ENCODE data around the gene SYT11. TPM values are rescaled to one million over a fixed set of nuclear protein-coding genes. Genes with fewer than 3 reads are reported as not detected.

The SYT11 gene
- total RNA-seq, 2 experiments from 2014 or later: 30.7 to 31.6 TPM

DNA sequence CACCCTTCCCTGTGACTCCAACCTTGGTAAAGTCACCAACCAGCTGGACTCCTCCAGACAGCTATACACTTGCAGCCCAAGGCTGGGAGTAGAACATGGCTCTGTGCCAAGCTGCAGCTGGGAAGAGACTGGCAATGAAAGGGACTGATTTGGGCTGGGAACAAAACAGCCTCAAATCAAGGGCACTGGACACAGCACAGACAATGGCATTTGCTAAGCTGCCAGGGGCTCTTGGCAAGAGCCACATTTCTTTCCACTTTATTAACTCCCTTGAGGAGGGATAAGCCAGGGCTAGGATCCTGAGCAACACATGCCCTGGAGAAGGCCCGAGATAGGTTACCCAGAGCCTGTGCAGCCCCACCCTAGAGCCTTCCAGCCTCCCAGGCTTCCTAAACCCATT, 12.0 kb downstream of the SYT11 start:
- ChIA-PET POLR2A (no interaction called here), CTCF (no interaction called here)
- Mint-ChIP-seq H3K4me3 (no peak overlapping the region), H3K36me3 (ENCODE audit: low read depth) (peaks cover 26% of the 10 kb centered on the region), H3K27ac (no peak overlapping the region), H3K9me3 (no peaks in the 10 kb centered on the region), H3K4me1 (peaks cover 3% of the 10 kb centered on the region), H3K27me3 (no peaks in the 10 kb centered on the region)
- no peak for DNase-seq

GRCh38 chr1:155872527-155872926, 13.2 kb downstream of the SYT11 start:
- Mint-ChIP-seq H3K4me3 (no peak overlapping the region), H3K4me1 (peaks cover 3% of the 10 kb centered on the region), H3K27me3 (no peaks in the 10 kb centered on the region), H3K36me3 (ENCODE audit: low read depth) (peaks cover 26% of the 10 kb centered on the region), H3K27ac (no peak overlapping the region), H3K9me3 (no peaks in the 10 kb centered on the region)
- ChIA-PET CTCF (interaction anchor here (1.1 kb wide), 1 partner anchor 143 kb away, joined by 3 read pairs; no protein-coding TSS in a partner anchor), POLR2A (interaction anchor here (1.7 kb wide), 1 partner anchor 12 kb away, joined by 5 read pairs; the partner anchor contains the start of gene SYT11)
- DNase-seq: no peak

GRCh38 chr1:155873860-155874259, 14.5 kb downstream of the SYT11 start:
- no peak for DNase-seq
- ChIA-PET CTCF (interaction anchor here (0.9 kb wide), 1 partner anchor 9 kb away, joined by 4 read pairs; no protein-coding TSS in a partner anchor), POLR2A (interaction anchor here (1.1 kb wide), 1 partner anchor 15 kb away, joined by 4 read pairs; the partner anchor contains the start of gene SYT11)
- H3K27ac Mint-ChIP-seq: no peak overlapping the region
- no peaks in the 10 kb centered on the region for H3K4me1 Mint-ChIP-seq
- no peaks in the 10 kb centered on the region for H3K9me3 Mint-ChIP-seq
- peaks cover 20% of the 10 kb centered on the region for H3K36me3 Mint-ChIP-seq (ENCODE audit: low read depth)
- no peak overlapping the region for H3K4me3 Mint-ChIP-seq
- H3K27me3 Mint-ChIP-seq: no peaks in the 10 kb centered on the region

DNA sequence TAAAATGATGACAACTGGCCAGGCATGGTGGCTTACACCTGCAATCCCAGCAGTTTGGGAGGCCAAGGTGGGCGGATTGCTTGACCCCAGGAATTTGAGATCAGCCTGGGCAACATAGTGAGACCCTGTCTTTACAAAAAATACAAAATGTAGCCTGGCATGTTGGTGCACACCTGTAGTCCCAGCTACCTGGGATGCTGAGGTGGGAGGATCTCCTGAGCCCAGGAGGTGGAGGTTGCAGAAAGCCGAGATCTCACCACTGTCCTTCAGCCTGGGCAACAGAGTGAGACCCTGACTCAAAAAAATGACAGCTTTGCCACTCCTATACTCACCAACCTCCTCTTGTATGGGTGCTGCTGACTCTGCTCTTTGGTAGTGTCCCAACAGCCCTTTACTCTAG, 18.6 kb downstream of the SYT11 start:
- Mint-ChIP-seq H3K9me3 (no peaks in the 10 kb centered on the region), H3K4me3 (no peak overlapping the region), H3K4me1 (no peaks in the 10 kb centered on the region), H3K36me3 (ENCODE audit: low read depth) (peaks cover 21% of the 10 kb centered on the region), H3K27me3 (no peaks in the 10 kb centered on the region), H3K27ac (no peak overlapping the region)
- DNase-seq: no peak
- POLR2A ChIA-PET: no interaction called here
- CTCF ChIA-PET: no interaction called here

DNA sequence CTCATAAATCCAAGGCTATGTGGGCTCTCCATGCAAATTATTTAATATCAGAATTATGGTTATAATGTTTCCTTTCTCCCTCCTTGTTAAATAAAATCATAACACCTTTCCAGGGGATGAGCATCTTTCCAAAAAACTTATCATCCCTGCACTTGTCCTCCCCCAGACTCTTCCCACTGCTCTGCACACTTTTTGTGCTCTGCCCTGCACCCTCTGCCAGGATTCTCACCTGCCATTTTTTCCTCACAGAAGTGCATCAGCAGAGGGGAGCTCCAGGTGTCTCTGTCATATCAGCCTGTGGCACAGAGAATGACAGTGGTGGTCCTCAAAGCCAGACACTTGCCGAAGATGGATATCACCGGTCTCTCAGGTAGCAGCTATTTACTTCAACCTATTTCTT, 20.9 kb downstream of the SYT11 start:
- CTCF ChIA-PET: no interaction called here
- H3K36me3 Mint-ChIP-seq (ENCODE audit: low read depth): peaks cover 25% of the 10 kb centered on the region

GRCh38 chr1:155880950-155881349, 21.6 kb downstream of the SYT11 start:
- H3K27ac Mint-ChIP-seq: no peak overlapping the region
- CTCF ChIA-PET: no interaction called here
- DNase-seq: no peak
- POLR2A ChIA-PET: no interaction called here
- no peaks in the 10 kb centered on the region for H3K9me3 Mint-ChIP-seq
- H3K36me3 Mint-ChIP-seq (ENCODE audit: low read depth): peaks cover 22% of the 10 kb centered on the region
- H3K4me1 Mint-ChIP-seq: no peaks in the 10 kb centered on the region
- no peak overlapping the region for H3K4me3 Mint-ChIP-seq
- no peaks in the 10 kb centered on the region for H3K27me3 Mint-ChIP-seq

More for the DNA sequence above, 20.9 kb downstream of the SYT11 start:
- no peaks in the 10 kb centered on the region for H3K9me3 Mint-ChIP-seq
- no peak overlapping the region for H3K4me3 Mint-ChIP-seq
- no peak for DNase-seq
- H3K27ac Mint-ChIP-seq: no peak overlapping the region
- POLR2A ChIA-PET: no interaction called here
- no peaks in the 10 kb centered on the region for H3K4me1 Mint-ChIP-seq
- no peaks in the 10 kb centered on the region for H3K27me3 Mint-ChIP-seq

- Mint-ChIP-seq H3K27me3 (no peaks in the 10 kb centered on the region), H3K4me1 (no peaks in the 10 kb centered on the region), H3K9me3 (no peaks in the 10 kb centered on the region), H3K4me3 (no peak overlapping the region), H3K36me3 (ENCODE audit: low read depth) (peaks cover 26% of the 10 kb centered on the region), H3K27ac (no peak overlapping the region)
- no peak for DNase-seq
- CTCF ChIA-PET: interaction anchor here (0.7 to 1.1 kb wide), 3 partner anchors 9 to 220 kb away, joined by 3 to 4 read pairs (median 3); no protein-coding TSS in a partner anchor
- POLR2A ChIA-PET: interaction anchor here (1.5 to 2.0 kb wide), 3 partner anchors 11 to 22 kb away, joined by 3 to 11 read pairs (median 5); partner anchors contain the start of gene SYT11
These were observed 22.9 kb downstream of the SYT11 start for GRCh38 chr1:155882235-155882634.

DNA sequence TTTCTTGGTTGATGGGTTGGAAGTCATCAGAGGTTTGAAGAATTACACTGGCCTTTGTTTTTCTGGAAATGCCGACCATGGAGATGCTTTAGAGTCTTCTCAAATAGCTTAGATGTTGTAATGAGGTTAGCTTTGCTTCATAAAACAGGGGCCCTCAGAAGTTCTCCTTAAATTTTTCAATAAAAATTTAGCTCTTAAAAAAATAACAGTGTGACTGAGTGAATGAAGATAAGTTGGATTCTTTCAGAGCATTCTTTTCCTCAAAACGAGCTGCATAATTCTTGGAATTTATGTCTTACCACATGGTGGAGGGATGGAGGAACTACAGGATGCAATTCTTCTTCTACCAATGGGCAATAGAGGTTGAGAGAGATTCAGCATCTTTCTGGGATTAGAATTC, 23.4 kb downstream of the SYT11 start:
- Mint-ChIP-seq H3K36me3 (ENCODE audit: low read depth) (peaks cover 26% of the 10 kb centered on the region), H3K9me3 (no peaks in the 10 kb centered on the region), H3K27ac (no peak overlapping the region), H3K4me1 (no peaks in the 10 kb centered on the region), H3K4me3 (no peak overlapping the region), H3K27me3 (no peaks in the 10 kb centered on the region)
- ChIA-PET POLR2A (interaction anchor here (1.0 to 2.0 kb wide), 4 partner anchors 10 to 48 kb away, joined by 3 to 11 read pairs (median 4); partner anchors contain the start of gene SYT11), CTCF (interaction anchor here (0.7 to 1.1 kb wide), 3 partner anchors 9 to 219 kb away, joined by 3 to 4 read pairs (median 3); no protein-coding TSS in a partner anchor)
- DNase-seq: no peak

DNA sequence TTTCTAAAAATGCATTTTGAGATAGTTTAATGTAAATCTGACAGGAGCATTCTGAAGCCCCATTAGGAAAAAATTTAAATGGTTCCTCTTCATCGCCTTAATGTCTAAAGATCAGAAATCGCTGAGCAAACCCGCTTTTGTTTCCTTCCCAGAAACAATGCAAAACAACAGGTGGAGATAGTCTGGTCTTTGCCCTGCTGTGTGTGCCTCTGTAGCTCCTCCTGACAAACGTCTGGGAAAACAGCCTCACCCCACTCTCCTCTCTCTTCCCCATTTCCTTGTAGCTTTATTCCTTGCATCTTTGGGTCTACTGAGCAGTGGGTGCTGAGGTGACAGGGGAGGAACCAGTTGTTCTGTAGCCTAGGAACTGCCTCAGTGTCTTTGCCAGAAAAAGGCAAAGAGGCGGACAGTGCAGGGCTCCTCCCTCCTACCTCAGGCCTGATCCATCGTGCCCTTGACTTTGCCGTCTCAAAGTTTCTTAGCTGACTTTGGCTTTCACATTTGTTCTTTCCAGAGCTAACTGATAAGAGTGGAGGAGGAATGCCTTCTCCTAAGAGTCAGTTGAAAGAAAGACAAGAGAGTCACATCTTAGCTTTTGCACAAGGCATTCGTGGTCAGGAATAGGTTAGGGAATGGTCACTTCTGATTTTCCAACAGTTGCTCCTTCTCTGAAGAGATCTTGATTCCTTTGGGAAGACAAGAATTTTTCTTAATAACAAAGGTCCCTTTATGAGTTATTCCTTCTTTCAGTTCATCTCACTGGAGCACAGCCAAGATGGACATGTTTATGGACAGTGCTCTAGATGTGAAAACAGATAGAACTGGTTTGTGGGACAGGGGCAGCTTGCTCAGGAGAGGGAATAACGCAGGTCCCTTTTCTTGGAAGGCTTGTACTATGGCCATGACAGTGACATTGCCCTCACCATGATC, 24.9 kb downstream of the SYT11 start:
- Mint-ChIP-seq H3K4me1 (no peaks in the 10 kb centered on the region), H3K27me3 (no peaks in the 10 kb centered on the region), H3K4me3 (no peak overlapping the region), H3K9me3 (no peaks in the 10 kb centered on the region), H3K36me3 (ENCODE audit: low read depth) (peaks cover 26% of the 10 kb centered on the region), H3K27ac (no peak overlapping the region)
- ChIA-PET CTCF (no interaction called here), POLR2A (interaction anchor here (0.8 to 2.0 kb wide), 2 partner anchors 9 to 26 kb away, joined by 3 to 11 read pairs; partner anchors contain the start of gene RIT1)
- DNase-seq: no peak

- DNase-seq: no peak
- Mint-ChIP-seq H3K27me3 (no peaks in the 10 kb centered on the region), H3K4me3 (no peak overlapping the region), H3K27ac (no peak overlapping the region), H3K4me1 (no peaks in the 10 kb centered on the region), H3K9me3 (no peaks in the 10 kb centered on the region), H3K36me3 (ENCODE audit: low read depth) (peaks cover 22% of the 10 kb centered on the region)
- ChIA-PET CTCF (no interaction called here), POLR2A (interaction anchor here (0.8 kb wide), 1 partner anchor 26 kb away, joined by 3 read pairs; the partner anchor contains the start of gene RIT1)
These were observed 25.6 kb downstream of the SYT11 start for GRCh38 chr1:155884982-155885381.

DNA sequence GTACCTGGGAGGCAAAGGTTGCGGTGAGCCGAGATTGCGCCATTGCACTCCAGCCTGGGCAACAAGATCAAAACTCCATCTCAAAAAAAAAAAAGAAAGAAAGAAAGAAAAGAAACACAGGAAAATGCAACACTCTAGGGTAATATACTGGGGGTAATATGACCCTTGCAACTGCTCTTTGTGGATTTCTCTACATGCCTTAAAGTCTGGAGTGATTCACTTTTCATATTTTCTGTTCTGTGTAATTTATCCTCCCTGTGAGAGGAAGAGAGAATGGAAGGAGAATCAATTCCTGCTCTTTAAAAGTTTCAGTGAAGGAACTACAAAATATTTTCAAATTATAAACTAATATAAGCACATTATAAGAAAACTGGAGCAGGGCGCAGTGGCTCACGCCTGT, 29.1 kb downstream of the SYT11 start:
- H3K9me3 Mint-ChIP-seq: no peaks in the 10 kb centered on the region
- H3K27ac Mint-ChIP-seq: no peak overlapping the region
- H3K36me3 Mint-ChIP-seq (ENCODE audit: low read depth): peaks cover 9% of the 10 kb centered on the region
- ChIA-PET CTCF (no interaction called here), POLR2A (no interaction called here)
- no peak overlapping the region for H3K4me3 Mint-ChIP-seq
- DNase-seq: no peak
- H3K4me1 Mint-ChIP-seq: peaks cover 11% of the 10 kb centered on the region
- no peaks in the 10 kb centered on the region for H3K27me3 Mint-ChIP-seq

GRCh38 chr1:155889566-155889965, 30.2 kb downstream of the SYT11 start:
- Mint-ChIP-seq H3K36me3 (ENCODE audit: low read depth) (peaks cover 6% of the 10 kb centered on the region), H3K27me3 (no peaks in the 10 kb centered on the region), H3K9me3 (no peaks in the 10 kb centered on the region), H3K4me1 (peaks cover 17% of the 10 kb centered on the region), H3K27ac (no peak overlapping the region), H3K4me3 (no peak overlapping the region)
- CTCF ChIA-PET: no interaction called here
- POLR2A ChIA-PET: no interaction called here
- DNase-seq: no peak

GRCh38 chr1:155890251-155890650, 30.9 kb downstream of the SYT11 start:
- H3K27me3 Mint-ChIP-seq: no peaks in the 10 kb centered on the region
- peaks cover 17% of the 10 kb centered on the region for H3K4me1 Mint-ChIP-seq
- DNase-seq: no peak
- H3K9me3 Mint-ChIP-seq: no peaks in the 10 kb centered on the region
- POLR2A ChIA-PET: no interaction called here
- peaks cover 6% of the 10 kb centered on the region for H3K36me3 Mint-ChIP-seq (ENCODE audit: low read depth)
- H3K27ac Mint-ChIP-seq: no peak overlapping the region
- no peak overlapping the region for H3K4me3 Mint-ChIP-seq
- CTCF ChIA-PET: no interaction called here
